HEK293T (cell line): Measurements from ENCODE around the gene FCER2.

ENCODE experiments used
- CTCF ChIA-PET: fragments of 350-600 bp; formaldehyde crosslinking; extraction: SDS; loops from one replicate; lab custom pipeline; 2021; ENCODE audit warnings: antibody characterized with exemption, inconsistent platforms; lab: Yijun Ruan, JAX
- POLR2A ChIA-PET: fragments of 350-600 bp; formaldehyde crosslinking; extraction: SDS; loops from one replicate; lab custom pipeline; 2020; ENCODE audit warnings: antibody characterized with exemption, inconsistent platforms; lab: Yijun Ruan, JAX
- DNase-seq: peaks from one replicate; pipeline ENCODE4 v3.0.0; 2012; ENCODE audit warnings: mixed read lengths; ENCODE audit errors: extremely low spot score
- ARNT ChIP-seq: fragments of 450-650 bp; IDR thresholded peaks from 2 replicates; pipeline ENCODE4 v1.6.1; 2017; ENCODE audit warnings: mild to moderate bottlenecking
- BHLHE40 ChIP-seq: fragments of 450-650 bp; IDR thresholded peaks from 2 replicates; pipeline ENCODE4 v1.6.1; 2016; ENCODE audit warnings: mild to moderate bottlenecking, moderate library complexity, borderline replicate concordance
- CTBP1 ChIP-seq: fragments of 450-650 bp; IDR thresholded peaks from 2 replicates; pipeline ENCODE4 v1.6.1; 2016; ENCODE audit warnings: borderline replicate concordance
- ELF4 ChIP-seq: fragments of 450-650 bp; IDR thresholded peaks from 2 replicates; pipeline ENCODE4 v1.6.1; 2017; ENCODE audit warnings: antibody characterized with exemption
- FOXA1 ChIP-seq: fragments of 450-650 bp; IDR thresholded peaks from 2 replicates; pipeline ENCODE4 v1.6.1; 2016; ENCODE audit warnings: mild to moderate bottlenecking
- FOXK2 ChIP-seq: fragments of 450-650 bp; IDR thresholded peaks from 2 replicates; pipeline ENCODE4 v1.6.1; 2016; ENCODE audit warnings: mild to moderate bottlenecking
- FOXM1 ChIP-seq: fragments of 450-650 bp; IDR thresholded peaks from 2 replicates; pipeline ENCODE4 v1.6.1; 2017; ENCODE audit warnings: mild to moderate bottlenecking, borderline replicate concordance
- HDGF ChIP-seq: fragments of 450-650 bp; IDR thresholded peaks from 2 replicates; pipeline ENCODE4 v1.6.1; 2017; ENCODE audit warnings: antibody characterized with exemption, borderline replicate concordance
- L3MBTL2 ChIP-seq: fragments of 450-650 bp; conservative IDR thresholded peaks from 2 replicates; pipeline ENCODE4 v1.6.1; 2016; ENCODE audit warnings: mild to moderate bottlenecking
- LEF1 ChIP-seq: fragments of 450-650 bp; IDR thresholded peaks from 2 replicates; pipeline ENCODE4 v1.6.1; 2017; ENCODE audit warnings: mild to moderate bottlenecking, borderline replicate concordance
- NFRKB ChIP-seq: fragments of 450-650 bp; IDR thresholded peaks from 2 replicates; pipeline ENCODE4 v1.6.1; 2016; ENCODE audit warnings: mild to moderate bottlenecking, moderate library complexity
- SP1 ChIP-seq: fragments of 450-650 bp; IDR thresholded peaks from 2 replicates; pipeline ENCODE4 v1.6.1; 2017
- SUZ12 ChIP-seq: fragments of 450-650 bp; IDR thresholded peaks from 2 replicates; pipeline ENCODE4 v1.6.1; 2016; ENCODE audit warnings: mild to moderate bottlenecking
- TARDBP ChIP-seq: fragments of 450-650 bp; IDR thresholded peaks from 2 replicates; pipeline ENCODE4 v1.6.1; 2016
- ZNF384 ChIP-seq: fragments of 450-650 bp; IDR thresholded peaks from 2 replicates; pipeline ENCODE4 v1.6.1; 2016
- TF ChIP-seq, protein P1 (sequence below): fragments of 450-650 bp; IDR thresholded peaks from 2 replicates; pipeline ENCODE4 v1.6.1; 2016

Gene FCER2

DNA sequence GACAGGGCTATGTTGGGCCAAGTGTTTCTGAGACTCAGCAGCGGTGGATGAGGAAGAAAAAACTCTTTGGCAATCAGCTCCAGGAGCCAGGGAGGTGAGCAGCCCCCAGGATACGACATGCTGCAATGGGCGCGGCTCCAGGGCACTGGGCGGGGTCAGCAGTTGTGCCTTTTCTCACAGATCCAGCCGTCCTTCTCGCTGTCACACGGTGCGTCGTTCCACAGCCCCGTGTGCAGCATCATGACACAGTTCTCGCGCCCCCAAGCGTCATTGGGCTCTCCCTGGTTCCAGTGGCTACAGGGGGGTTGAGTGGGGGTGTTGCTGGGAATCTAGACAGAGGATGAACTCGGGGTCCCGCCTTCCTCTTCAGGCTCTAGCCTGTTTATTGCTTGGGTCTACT is 27.3 kb upstream of the FCER2 start:
- CTCF ChIA-PET, result no interaction called here
- no peak for DNase-seq
- TF ChIP-seq CTBP1, result no peak
- POLR2A ChIA-PET, result no interaction called here

- DNase-seq, result no peak
- CTCF ChIA-PET, result no interaction called here
- TF ChIP-seq HDGF (no peak), SP1 (no peak), ZNF384 (no peak), LEF1 (no peak), FOXA1 (no peak), FOXM1 (no peak), BHLHE40 (no peak), SUZ12 (no peak), NFRKB (no peak), ARNT (no peak), FOXK2 (no peak)
- TF ChIP-seq, protein P1, sequence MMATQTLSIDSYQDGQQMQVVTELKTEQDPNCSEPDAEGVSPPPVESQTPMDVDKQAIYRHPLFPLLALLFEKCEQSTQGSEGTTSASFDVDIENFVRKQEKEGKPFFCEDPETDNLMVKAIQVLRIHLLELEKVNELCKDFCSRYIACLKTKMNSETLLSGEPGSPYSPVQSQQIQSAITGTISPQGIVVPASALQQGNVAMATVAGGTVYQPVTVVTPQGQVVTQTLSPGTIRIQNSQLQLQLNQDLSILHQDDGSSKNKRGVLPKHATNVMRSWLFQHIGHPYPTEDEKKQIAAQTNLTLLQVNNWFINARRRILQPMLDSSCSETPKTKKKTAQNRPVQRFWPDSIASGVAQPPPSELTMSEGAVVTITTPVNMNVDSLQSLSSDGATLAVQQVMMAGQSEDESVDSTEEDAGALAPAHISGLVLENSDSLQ, result no peak
- POLR2A ChIA-PET, result no interaction called here
These were observed 23.9 kb upstream of the FCER2 start for GRCh38 chr19:7725791-7726190.

- CTCF ChIA-PET, result no interaction called here
- POLR2A ChIA-PET, result no interaction called here
- no peak for DNase-seq
- TF ChIP-seq LEF1 (no peak), SP1 (no peak), CTBP1 (no peak)
These were observed 20.3 kb upstream of the FCER2 start for GRCh38 chr19:7722231-7722651.

- DNase-seq, result no peak
- POLR2A ChIA-PET, result no interaction called here
- TF ChIP-seq, protein P1, result no peak
- no peak for TF ChIP-seq NFRKB
- TF ChIP-seq CTBP1, result no peak
- TF ChIP-seq SUZ12, result no peak
- TF ChIP-seq HDGF, result no peak
- TF ChIP-seq BHLHE40, result no peak
- CTCF ChIA-PET, result no interaction called here
These were observed 18.4 kb upstream of the FCER2 start for GRCh38 chr19:7720351-7720750.

DNA sequence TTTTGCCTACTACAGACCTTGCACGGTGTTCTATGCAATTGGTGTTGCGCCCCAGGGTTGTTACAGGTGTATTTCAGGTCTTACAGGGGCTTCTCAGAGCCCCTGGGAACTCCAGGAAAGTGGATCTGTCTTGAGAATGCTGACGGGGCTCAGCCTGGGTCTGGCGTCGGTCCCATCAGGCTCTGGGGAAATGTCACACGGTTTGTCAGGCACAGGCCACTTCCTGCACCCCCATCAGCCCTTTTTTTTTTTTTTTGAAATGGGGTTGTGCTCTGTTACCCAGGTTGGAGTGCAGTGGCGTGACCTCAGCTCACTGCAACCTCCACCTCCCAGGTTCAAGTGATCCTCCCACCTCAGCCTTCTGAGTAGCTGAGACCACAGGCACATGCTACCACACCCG is 16.7 kb upstream of the FCER2 start:
- ChIA-PET POLR2A (no interaction called here), CTCF (interaction anchor here (0.6 kb wide), 1 partner anchor 868 kb away, joined by 3 read pairs; no protein-coding TSS in a partner anchor)
- no peak for DNase-seq
- TF ChIP-seq FOXA1, result no peak
- no peak for TF ChIP-seq ELF4
- TF ChIP-seq HDGF, result no peak
- TF ChIP-seq ZNF384, result no peak
- TF ChIP-seq L3MBTL2, result no peak
- TF ChIP-seq FOXK2, result no peak

DNA sequence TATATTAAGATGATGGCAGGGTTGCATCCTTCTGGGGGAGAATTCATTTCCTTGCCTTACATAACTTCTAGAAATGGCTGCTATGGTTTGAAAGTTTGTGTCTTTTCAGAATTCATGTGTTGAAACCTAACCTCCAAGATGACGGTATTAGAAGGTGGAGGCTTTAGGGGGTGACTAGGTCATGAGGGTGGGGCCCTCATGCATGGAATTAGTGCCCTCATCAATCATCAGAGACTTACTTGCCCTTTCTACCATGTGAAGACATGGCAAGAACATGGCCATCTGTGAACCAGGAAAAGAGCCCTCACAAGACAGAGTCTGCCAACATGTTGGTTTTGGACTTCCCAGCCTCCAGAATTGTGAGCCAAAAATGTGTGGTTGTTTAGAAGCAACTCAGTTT is 14.8 kb upstream of the FCER2 start:
- TF ChIP-seq SP1 (no peak), ARNT (no peak), TARDBP (no peak), NFRKB (no peak), LEF1 (no peak), ELF4 (no peak), HDGF (no peak), CTBP1 (no peak), FOXM1 (no peak), L3MBTL2 (no peak), BHLHE40 (no peak), FOXA1 (no peak), ZNF384 (no peak), SUZ12 (no peak), FOXK2 (no peak)
- TF ChIP-seq, protein P1, result no peak
- CTCF ChIA-PET, result no interaction called here
- no peak for DNase-seq
- POLR2A ChIA-PET, result no interaction called here

DNA sequence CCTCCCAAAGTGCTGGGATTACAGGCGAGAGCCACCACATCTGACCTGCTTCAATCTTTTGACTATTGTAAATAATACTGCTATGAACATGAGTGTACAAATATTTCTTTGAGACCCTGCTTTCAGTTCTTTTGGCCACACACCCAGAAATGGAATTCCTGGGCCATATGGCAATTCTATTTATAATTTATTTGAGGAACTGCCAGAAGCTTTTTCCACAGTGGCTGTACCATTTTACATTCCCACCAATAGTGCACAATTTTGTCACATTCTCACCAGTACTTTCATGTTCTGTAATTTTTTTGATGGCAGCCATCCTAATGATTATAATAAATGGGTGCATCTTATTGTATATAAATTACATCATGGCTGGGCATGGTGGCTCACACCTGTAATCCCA is 13.7 kb upstream of the FCER2 start:
- no peak for DNase-seq
- TF ChIP-seq L3MBTL2 (no peak), SP1 (no peak), CTBP1 (no peak)
- TF ChIP-seq, protein P1, result no peak
- POLR2A ChIA-PET, result no interaction called here
- CTCF ChIA-PET, result no interaction called here
